ENCODE results near the gene COL9A1.

COL9A1 gene

DNA sequence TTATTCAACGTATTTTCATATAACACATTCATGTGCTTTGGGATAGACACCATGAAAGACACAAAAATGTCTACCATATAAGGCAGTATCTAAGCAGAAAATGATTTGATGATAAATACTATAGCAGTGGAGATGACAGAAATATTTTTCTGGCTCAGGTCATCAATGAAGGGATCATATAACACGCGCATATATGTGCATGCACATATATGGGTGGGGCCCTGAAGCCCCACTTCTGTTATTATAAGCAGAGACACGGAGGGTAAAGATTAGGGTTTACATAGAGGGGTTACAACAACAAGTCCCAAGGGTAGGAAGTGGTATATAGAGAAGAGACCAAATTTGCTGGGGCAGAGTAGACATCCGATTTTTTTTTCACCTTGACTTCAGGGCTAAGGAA, 16.0 kb downstream of the COL9A1 start:
- DNase-seq: no peak

DNA sequence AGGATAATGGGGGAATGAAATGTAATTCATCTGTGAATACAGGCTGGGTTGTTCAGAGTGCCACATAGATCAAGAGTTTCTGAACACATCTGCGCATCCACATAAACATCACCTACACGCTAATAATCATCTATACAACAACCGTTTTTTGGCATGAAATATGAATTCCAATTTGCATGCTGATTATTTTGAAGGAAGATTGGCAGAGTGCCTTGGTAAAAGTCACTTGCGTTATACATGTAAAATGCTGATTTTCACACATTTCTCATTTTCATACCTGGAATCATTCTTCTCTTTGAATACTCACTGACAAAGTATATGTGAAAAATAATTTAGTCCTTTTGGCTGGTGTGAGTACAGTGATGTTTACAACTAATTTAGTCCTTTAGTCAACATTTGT, 17.7 kb downstream of the COL9A1 start:
- DNase-seq: no peak

DNA sequence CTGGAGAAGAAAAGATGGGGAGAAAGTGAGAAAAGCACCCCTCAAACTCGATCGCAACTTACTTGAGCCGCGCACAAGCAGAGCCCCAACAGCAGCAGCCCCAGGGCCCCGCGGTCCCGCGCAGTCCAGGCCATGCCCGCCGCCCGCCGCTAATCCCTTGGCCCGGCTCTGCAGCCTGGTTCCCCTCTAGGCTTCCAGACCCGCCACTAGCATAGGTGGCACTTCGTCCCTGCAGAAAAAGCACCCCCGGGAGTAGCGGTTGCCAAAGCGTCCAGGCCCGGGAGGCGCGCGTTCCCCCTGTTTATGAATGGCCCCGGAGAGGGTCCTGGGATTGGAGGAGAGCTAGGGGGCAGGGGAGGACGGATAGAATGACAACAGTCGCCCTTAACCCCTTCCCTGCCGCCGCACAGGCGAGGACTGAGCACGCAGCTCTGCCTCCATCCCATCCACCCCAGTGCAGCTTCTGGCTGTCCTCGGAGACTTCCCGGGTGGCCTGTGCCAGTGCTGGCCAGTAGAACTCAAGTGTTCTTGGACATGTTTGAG, 19.9 kb downstream of the COL9A1 start:
- no peak for DNase-seq

DNA sequence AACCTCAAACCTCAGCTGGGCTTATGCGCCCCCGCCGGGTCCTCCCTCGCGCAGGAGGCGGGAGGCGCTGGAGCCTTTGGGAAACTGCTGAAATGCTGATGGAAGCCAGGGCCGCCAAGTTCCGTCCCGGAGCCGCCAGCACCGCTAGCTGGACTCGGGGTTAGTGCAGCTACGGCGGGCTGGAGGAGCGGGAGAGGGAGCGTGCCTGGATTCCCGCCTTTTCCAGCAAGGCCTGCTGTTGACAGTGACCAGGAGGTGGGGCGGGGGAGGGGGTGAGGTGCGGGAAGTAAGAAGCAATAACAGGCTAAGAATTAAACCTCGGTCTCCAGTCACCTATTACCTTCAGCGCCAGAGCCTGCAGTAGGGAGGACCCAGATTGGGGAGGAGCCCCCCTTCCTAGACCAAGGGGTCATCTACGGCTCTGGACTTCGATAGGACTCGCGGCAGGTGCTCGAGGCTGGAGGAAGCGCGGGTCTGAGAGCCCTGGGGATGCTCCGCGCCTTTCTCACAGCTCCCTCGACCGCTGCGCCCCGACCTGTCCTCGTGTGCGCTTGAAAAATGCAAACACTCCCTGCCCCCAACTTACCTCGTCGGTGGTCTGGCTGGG, 20.5 kb downstream of the COL9A1 start:
- DNase-seq: no peak

DNA sequence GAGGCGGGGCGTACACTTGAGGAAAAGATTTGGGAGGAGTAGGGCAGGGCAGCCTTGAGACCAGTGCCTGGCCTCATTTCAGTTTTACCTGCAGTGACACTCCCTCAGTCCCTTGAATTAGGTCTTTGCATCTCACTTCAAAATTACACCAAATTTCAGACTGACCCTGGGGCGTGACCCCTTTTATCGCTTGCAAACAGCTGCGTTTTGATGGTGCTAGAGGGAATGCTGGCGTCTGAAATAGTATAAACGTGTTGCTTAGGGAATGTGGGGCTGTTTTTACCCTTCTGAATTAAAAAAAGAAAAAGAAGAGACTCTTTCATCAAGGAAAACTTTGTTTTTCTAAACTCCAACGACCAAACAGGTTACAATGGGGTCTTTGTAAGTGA, 21.0 kb downstream of the COL9A1 start:
- no peak for DNase-seq

DNA sequence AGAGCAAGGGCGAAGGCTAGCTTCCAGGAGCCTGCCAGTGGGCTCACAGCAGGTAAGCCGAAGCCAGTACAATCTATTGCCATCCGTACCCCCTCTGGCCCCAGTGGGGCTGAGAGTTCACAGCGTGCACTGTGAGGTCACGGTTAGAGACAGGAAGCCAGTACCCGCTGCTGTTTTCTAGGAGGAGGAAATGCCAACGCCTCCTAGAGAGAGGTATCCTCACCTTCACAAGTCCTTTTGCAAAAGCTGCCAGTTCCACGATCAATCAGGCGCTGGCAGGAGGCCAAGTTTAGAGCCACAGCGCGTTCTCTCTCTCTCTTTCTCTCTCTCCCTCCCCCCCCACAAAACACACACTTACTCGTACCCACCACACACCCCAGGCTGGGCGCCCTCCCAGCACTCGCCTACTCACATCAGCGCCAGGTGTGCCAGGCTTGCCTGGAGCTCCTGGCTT, 22.5 kb downstream of the COL9A1 start:
- no peak for DNase-seq

DNA sequence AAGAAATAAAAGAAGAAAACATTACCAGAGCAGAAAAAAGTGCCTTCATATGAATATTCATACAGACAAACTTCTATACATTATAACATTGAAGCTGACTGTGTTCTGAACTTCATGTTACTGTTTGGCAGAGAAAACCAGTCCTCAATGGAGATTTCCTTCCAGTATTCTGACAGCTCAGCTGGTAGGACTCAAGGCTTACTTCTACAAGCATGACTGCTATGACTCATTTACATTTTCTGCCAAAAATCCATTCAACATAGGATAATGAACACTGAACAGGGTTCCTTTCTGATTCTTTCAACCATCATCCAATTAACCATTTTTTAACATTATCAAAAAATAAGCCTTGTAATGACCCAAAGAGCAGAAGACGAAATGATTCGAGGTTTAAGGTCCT, 25.4 kb downstream of the COL9A1 start:
- DNase-seq: peak; percentile 4

DNA sequence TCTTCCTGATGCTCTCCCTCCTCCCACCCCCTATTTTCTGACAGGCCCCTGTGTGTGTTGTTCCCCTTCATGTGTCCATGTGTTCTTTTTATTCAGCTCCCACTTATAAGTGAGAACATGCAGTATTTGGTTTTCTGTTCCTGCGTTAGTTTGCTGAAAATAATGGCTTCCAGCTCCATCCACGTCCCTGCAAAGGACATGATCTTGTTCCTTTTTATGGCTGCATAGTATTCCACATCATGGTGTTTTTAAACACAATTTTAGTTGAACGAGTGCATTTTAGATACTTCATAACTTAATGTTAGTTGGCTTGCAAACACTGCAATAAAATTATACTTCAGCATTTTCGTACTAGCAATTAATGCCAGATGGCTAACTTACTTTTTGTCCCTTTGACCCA, 28.5 kb downstream of the COL9A1 start:
- DNase-seq: no peak

DNA sequence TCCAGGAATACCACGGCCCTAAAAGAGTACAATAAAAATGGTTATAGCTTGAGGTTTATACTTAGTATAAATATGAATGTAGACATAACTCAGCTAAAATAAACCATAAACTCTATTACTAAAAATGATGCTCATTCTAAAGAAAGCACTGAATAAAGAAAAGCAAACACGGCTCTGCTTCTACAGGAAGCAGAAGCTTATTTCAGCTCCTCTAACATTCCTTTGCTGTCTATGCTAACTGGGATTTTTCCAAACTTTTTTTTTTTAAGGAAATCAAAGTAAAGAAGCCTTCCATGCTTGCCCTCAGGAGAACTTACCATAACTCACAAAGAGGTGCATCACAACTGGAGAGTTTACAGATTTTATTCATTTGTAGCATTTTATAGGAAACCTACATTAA, 30.8 kb downstream of the COL9A1 start:
- DNase-seq: no peak

DNA sequence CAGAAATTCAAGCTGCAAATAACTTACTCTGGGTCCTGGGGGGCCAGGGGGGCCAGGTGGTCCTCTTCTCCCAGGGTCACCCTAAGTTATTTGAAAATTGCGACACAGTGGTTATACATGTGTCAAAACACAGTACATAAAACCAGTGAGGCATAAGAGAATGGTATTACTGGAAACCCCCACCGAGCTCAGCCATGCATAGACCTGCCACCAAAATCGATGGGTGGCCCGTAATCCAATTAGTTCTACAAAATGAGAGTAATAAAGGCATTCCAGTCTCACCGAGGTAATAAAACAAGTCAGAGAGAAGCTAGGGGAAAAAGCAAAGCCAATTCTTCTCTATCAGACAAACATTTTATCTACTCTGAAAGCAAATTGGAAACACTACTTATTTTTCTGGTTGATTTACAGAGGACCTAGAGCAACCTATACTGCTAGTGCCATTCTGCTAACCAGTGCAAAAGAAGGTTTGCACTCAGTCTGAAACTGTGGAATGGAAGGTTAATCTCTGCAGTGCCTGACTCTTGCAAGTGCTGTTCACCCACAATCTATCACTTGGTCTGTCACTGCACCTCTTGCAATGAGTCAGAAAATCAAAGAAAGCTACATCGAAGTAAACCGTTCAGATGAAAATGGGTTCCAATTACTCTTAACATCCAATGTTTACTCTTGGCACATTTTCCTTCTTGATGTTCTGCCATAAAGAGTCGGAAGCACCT, 32.4 kb downstream of the COL9A1 start:
- no peak for DNase-seq

DNA sequence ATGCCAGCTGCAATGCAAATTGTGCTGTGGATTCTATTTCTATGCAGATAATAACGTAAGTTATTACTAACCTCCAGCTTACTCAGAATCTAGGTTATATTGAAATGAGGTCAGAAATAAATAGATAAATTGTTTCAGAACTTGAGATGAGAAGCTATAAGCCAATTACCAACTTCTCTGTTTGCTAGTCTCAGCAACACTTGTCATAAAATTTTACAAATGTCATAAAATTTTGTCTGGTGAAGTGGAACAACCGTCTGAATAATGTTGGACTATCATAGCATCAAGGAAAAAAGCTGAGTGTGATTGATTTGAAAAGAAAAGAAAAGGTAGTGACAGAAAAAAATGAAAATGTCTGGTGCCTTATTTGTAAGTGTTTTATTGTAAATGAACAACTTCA, 36.7 kb downstream of the COL9A1 start:
- no peak for DNase-seq

DNA sequence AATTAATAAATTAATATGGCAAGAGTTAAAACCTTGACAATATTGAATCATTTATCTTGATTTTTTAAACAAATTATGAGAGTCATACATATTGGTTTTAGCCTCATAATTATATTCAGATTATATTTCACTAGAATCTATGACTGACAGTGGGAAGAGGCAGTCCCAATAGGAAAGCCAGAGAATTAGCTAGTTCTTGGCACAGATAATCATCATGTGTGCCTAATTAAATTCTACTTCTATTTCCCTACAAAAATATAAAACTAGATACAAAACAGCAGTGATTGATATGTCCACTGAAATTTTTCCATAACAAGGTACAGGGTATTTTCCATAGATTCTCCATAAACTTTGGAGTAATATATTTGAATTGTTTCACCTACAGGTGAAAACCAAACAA, 38.6 kb downstream of the COL9A1 start:
- no peak for DNase-seq

DNA sequence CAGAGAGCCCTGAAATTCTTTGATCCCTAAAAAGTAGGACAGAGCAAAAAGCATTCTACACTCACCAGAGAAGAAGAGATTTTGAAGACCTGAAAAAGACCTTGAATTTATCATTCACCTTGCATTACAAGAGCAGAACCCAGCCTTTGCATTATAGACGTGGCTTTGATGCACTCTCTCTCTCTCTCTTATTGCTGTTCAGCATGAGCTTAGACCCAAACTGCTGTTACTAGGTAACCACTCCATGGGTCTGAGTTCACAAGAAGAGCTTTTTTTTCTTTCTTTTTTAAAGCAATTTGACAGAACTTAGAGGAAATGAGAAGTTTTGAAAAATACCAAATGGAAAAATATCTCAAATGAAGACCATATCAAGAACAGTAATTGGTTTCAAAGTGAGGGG, 44.4 kb downstream of the COL9A1 start:
- DNase-seq: no peak

DNA sequence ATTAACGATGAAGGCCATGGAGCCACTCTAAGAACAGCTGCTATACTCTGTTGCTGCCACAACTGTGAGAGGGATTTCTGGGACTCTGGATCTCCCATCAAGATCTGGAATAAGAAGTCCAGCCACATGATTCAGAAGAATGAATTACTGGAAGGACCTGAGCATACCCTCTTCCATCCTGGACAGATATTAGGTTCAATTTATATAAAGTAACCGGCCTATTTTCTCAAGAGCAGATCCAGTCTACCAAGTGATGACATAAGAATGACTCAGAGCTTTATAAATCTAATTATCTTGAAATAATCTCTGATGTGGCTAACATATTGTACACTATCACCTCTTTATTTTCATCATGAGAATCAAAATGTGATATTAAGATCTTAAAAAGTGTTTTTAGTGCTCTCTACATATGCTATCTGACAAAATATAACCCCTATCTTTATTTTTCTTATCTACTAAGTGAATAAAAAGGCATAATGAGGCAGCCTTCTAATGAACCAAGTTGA, 45.1 kb downstream of the COL9A1 start:
- DNase-seq: no peak

DNA sequence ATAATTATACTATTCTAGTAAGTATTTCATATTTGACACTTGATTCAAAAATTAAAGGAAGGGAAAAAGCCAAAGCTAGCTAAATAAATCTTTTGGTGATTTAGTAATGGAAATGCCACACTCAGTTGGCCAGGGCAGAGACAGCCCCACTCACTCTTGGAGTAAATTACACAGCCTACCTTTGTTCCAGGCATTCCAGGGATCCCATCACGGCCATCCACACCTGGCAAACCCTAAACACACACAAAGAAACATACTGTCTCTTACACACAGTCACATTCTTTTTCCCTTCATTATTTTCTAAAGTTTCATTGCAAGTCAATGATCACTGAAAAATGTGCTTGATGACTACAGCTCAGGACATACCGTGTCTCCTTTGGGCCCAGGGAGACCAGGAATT, 48.1 kb downstream of the COL9A1 start:
- DNase-seq: no peak

DNA sequence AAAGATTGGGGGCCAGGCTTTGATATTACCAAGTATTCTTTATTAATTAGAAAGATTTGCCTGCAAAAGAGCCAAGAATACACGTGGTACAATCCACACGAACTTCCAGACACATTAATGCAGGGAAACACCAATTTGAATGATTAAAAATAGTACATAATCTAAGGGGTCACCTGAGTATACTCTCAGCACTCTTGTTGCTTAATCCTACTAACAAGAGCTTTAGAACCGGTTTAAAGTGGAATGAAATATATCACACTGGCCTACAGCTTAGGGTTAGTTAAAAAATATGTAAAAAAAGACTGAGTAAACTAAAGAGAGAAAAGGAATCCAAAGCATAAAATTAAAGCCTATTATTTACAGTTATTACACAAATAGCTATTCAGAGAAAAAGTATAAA, 49.0 kb downstream of the COL9A1 start:
- no peak for DNase-seq

DNA sequence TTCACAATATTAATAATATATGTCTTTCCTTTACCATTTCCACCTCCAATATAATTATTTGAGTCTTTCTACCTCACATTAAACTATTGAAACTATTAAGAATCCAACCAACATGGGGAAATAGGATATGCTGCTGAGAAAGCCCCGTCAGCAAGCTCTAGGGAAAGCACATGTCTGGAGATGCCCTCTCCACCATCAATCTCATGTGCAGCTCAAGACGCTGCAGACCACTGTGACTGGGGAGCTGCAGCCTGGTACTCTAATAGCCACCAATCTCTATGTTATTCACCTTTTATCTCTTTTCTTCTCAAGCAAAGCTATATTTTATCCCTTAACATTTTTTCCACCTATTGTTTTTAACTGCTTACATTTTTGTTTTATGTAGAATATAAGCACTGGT, 50.3 kb downstream of the COL9A1 start:
- no peak for DNase-seq

DNA sequence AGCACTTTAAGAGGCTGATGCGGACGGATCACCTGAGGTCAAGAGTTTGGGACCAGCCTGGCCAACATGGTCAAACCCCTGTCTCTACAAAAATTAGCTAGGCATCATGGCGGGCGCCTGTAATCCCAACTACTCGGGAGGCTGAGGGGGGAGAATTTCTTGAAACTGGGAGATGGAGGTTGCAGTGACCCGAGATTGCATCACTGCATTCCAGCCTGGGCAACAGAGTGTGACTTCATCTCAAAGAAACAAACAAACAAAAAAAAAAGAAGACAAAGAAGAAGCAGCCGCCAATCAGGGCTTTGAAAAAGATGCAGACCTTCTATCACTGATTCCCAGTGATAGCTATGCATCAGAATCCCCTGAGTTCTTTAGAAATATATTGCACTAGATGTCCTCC, 56.8 kb downstream of the COL9A1 start:
- no peak for DNase-seq

DNA sequence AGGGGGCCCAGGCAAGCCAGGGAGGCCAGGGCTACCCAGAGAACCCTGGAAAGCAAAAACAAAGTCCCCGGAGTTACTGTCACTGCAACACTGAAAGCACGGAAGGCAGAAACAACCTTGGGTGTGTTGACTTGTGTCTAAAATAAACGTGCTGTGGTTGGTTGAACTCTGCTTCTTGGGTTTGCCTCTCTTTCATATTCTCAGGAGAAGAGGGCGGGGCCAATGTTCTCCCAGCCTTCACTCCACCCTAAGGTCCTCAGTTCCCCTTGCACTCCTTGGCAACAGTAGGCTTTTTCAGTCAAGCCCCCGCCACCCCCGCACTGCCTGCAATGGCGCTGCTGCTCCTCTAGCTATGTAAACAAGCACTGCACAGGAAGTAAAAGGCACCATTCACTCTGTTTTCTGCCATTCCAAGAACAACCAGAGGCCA, 60.9 kb downstream of the COL9A1 start:
- DNase-seq: no peak

DNA sequence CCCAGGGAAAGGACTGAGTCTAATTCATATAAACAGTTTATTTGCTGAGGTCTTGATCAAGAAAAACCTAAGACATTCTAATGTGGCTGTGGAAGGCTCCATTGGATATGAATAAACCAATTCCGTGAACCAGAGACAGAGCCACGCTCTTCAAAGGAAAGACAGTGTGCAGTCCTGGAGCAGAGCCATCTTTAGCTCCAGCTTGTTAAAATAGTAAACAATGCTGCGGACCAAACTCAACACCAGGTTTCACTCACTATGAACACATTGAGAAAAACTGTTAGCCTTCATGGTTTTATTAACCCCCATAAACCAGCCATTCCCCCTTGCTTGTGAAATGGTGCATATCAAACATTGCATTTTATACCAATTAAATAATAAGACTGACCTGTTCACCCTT, 61.9 kb downstream of the COL9A1 start:
- DNase-seq: no peak

DNA sequence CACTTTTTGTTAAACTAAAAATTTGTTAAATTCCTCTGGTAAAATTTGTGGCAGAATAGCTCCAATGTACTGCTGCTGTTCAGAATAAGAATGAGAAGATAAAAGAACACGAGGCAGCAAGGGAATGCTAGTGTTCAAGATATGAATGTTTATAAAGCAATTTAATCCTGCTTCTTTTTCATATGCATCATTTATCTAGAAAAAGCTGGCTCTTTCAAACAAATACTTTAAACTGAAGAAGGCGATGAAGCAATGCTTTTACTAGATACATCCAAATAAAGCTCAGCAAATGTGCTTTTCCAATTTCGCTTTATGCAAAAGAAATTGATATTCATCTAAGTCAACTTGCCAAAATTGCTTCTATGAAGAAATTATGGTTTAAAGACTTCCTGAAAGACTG, 66.5 kb downstream of the COL9A1 start:
- DNase-seq: no peak

DNA sequence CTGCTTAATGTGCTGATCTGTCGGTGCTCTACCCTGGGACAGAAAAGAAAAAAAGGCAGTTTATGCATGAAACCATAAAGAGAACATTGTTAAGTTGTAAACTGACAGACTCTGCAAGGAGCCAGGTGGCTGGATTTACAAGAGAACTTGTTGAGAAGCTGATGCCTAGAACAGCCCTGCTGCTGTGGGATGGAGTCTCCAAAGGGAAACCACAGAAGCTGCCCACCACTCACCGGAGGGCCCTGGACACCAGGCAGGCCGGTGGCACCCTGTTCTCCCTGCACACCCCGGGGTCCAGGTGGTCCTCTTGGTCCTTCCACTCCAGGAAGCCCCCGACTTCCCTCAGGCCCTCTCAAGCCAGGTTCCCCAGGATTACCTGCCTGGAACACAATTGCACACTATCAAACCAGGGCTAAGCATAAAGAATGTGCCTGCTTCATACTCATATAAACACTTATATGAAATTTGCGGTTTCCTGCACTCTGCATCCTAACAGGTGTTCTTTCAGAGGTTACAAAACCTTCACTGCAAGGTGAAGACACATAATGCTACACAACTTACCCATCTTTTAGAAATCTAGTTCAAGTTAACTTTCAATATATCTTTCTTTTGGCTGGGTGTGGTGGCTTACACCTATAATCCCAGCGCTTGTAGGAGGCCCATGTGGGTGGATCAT, 68.2 kb downstream of the COL9A1 start:
- no peak for DNase-seq

DNA sequence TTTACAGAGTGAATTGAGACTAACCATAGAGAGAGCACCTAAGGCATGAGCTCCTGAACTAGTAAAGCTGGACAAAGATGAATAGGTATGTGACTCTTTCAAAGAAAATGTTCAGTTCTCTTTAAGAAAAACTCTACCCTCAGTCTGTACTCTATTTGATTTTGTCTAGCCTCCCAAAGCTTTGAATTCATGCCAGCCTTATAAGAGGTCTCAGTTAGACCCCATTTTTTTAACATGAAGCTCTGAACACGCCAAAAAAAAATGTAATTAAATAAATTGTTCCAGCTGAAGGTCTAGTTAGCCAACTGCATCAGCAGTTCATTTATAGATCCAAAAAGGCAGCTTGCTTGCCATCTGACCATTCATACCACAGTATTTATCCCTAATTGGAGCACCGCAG, 71.6 kb downstream of the COL9A1 start:
- no peak for DNase-seq

DNA sequence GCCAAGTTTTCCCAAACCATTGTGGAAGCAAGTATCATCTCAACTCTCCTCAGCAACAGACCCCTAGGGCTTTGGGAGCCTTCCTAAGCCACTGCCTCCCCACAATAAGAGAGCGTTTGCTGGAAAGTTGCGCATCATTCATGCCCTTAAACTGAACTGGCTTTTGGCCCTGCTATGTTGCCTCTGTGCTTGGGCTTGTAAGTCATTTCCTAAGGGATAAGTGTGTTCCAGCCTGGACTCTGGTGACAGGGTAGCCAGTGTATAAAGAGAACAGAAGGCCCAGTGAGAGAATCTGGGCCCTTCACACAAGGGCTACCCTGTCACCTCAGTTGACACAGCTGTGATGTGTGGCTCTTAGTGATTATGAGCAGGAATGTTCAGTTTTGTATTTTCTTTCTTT, 77.8 kb downstream of the COL9A1 start:
- no peak for DNase-seq
